ENCODE measurements around the gene GALNT1. TPM values are rescaled to one million over a fixed set of nuclear protein-coding genes. Genes with fewer than 3 reads are reported as not detected.

Gene GALNT1
- total RNA-seq, 2 donors from 2014 or later: 40.2 to 50.6 TPM

DNA sequence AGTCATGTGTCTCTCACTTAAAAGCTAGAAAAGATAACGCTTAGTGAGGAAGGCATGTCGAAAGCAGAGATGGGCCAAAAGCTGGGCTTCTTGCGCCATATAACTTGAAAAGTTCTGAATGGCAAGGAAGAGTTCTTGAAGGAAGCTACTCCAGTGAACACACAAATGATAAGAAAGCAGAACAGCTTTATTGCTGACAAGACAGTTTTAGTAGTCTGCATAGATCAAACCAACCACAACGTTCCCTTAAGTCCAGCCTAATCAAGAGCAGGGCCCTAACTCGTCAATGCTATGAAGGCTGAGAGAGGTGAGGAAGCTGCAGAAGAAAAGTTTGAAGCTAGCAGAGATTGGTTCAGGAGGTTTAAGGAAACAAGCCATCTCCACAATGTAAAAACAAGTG lies 55.7 kb downstream of the GALNT1 start:
- intact Hi-C loops (cut with DNase I): no loop called here
- TF ChIP-seq POLR2A (IDR thresholded peaks at IDR 0.05): no peak
- no peaks in the 10 kb centered on the region for H3K4me1 ChIP-seq (replicated peaks)
- no peak overlapping the region for H3K27ac ChIP-seq
- no peaks in the 10 kb centered on the region for H3K9me3 ChIP-seq
- H3K4me3 ChIP-seq: no peak overlapping the region
- 90% methylated on average over 5 of the region's 5 CpGs for WGBS
- no peaks in the 10 kb centered on the region for H3K27me3 ChIP-seq (replicated peaks; ENCODE audit: insufficient read depth)
- H3K36me3 ChIP-seq: no peaks in the 10 kb centered on the region
- DNase-seq (ENCODE audit: low spot score): no peak

- 97% methylated on average over 4 of the region's 4 CpGs for WGBS
- no peak overlapping the region for H3K27ac ChIP-seq
- TF ChIP-seq CTCF (IDR thresholded peaks at IDR 0.05) (no peak), POLR2A (IDR thresholded peaks at IDR 0.05) (no peak), POLR2AphosphoS5 (IDR thresholded peaks at IDR 0.05) (no peak)
- no peak for DNase-seq (ENCODE audit: low spot score)
- no peaks in the 10 kb centered on the region for H3K36me3 ChIP-seq
- H3K9me3 ChIP-seq: no peaks in the 10 kb centered on the region
- no peaks in the 10 kb centered on the region for H3K27me3 ChIP-seq (replicated peaks; ENCODE audit: insufficient read depth)
- no peak overlapping the region for H3K4me3 ChIP-seq
- intact Hi-C loops (cut with DNase I): no loop called here
- H3K4me1 ChIP-seq (replicated peaks): no peaks in the 10 kb centered on the region
Measured at GRCh38 chr18:35639296-35639695, 57.8 kb downstream of the GALNT1 start.

DNA sequence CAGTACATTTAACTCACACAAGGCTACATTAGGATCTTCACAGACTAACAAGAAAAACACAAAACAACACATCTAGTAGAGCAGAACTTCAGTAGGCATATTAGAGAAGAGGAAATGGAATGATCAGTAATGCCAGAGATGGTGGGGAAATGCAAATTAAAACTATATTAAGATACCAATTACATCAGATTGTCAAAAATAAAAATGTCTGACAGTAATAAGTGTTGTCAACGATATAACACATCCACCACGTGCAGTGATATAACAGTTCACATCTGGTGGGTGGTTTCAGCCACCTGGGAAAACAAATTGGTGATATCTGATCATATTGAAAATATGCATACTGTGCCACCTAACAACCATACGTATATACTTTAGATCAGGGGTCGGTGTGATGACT lies 59.9 kb downstream of the GALNT1 start:
- DNase-seq (ENCODE audit: low spot score): no peak
- Histone ChIP-seq H3K4me1 (replicated peaks) (no peaks in the 10 kb centered on the region), H3K36me3 (no peaks in the 10 kb centered on the region), H3K27me3 (replicated peaks; ENCODE audit: insufficient read depth) (no peaks in the 10 kb centered on the region), H3K27ac (no peak overlapping the region), H3K9me3 (no peaks in the 10 kb centered on the region), H3K4me3 (no peak overlapping the region)
- WGBS: 96% methylated on average over 4 of the region's 4 CpGs
- TF ChIP-seq POLR2A (IDR thresholded peaks at IDR 0.05) (no peak), POLR2AphosphoS5 (IDR thresholded peaks at IDR 0.05) (no peak)
- intact Hi-C loops (cut with DNase I): no loop called here

DNA sequence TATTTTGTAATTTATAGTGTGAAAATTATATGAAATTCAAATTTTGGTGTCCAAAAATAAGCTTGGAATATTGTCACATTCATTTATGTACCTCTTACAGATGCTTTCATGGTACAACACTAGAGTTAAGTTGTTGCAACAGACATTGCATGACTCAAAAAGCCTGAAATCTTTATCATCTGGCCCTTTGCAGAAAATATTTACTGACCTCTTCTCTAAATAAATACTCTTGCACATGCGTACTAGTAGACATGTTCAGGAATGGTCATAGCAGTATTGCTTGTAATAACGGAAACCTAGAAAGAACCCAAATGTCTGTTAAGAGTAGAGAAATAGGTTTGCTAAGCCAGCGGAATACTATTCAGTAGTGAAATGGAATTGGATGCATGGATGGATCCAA lies 60.4 kb downstream of the GALNT1 start:
- intact Hi-C loops (cut with DNase I): no loop called here
- no peaks in the 10 kb centered on the region for H3K27me3 ChIP-seq (replicated peaks; ENCODE audit: insufficient read depth)
- 95% methylated on average over 3 of the region's 3 CpGs for WGBS

GRCh38 chr18:35642802-35643201 lies 61.3 kb downstream of the GALNT1 start:
- Histone ChIP-seq H3K36me3 (no peaks in the 10 kb centered on the region), H3K4me3 (no peak overlapping the region), H3K27me3 (replicated peaks; ENCODE audit: insufficient read depth) (no peaks in the 10 kb centered on the region), H3K4me1 (replicated peaks) (no peaks in the 10 kb centered on the region), H3K9me3 (no peaks in the 10 kb centered on the region), H3K27ac (no peak overlapping the region)
- TF ChIP-seq CTCF (IDR thresholded peaks at IDR 0.05) (no peak), POLR2AphosphoS5 (IDR thresholded peaks at IDR 0.05) (no peak), POLR2A (IDR thresholded peaks at IDR 0.05) (no peak)
- 96% methylated on average over 4 of the region's 4 CpGs for WGBS
- intact Hi-C loops (cut with DNase I): no loop called here
- no peak for DNase-seq (ENCODE audit: low spot score)

More for the DNA sequence above, 60.4 kb downstream of the GALNT1 start:
- H3K9me3 ChIP-seq: no peaks in the 10 kb centered on the region
- H3K4me1 ChIP-seq (replicated peaks): no peaks in the 10 kb centered on the region
- no peaks in the 10 kb centered on the region for H3K36me3 ChIP-seq
- no peak overlapping the region for H3K27ac ChIP-seq
- DNase-seq (ENCODE audit: low spot score): no peak
- TF ChIP-seq CTCF (IDR thresholded peaks at IDR 0.05): no peak
- TF ChIP-seq POLR2A (IDR thresholded peaks at IDR 0.05): no peak
- TF ChIP-seq POLR2AphosphoS5 (IDR thresholded peaks at IDR 0.05): no peak
- no peak overlapping the region for H3K4me3 ChIP-seq

DNA sequence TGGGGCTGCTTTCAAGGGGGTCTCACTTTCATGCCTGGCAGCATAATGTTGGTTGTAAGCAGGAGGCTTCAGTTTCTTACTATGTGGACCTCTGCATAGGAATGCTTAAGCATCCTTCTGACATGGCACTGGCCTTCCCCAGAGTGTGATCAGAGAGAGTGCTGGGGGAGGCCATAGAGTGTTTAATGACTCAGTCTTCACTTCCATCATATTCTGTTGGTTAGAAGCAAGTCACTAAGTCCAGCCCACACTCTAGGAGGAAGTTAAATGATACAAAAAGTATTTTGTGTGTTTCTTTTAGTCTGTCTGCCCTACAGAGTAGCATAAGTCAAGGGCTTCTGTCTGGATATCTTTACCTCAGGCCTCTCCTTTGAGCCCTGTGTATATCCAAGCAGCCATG lies 64.9 kb downstream of the GALNT1 start:
- no peak overlapping the region for H3K27ac ChIP-seq
- H3K4me1 ChIP-seq (replicated peaks): no peaks in the 10 kb centered on the region
- intact Hi-C loops (cut with DNase I): no loop called here
- H3K27me3 ChIP-seq (replicated peaks; ENCODE audit: insufficient read depth): no peaks in the 10 kb centered on the region
- H3K4me3 ChIP-seq: no peak overlapping the region
- H3K36me3 ChIP-seq: no peaks in the 10 kb centered on the region
- TF ChIP-seq CTCF (IDR thresholded peaks at IDR 0.05): no peak
- TF ChIP-seq POLR2AphosphoS5 (IDR thresholded peaks at IDR 0.05): no peak
- no peak for TF ChIP-seq POLR2A (IDR thresholded peaks at IDR 0.05)
- DNase-seq (ENCODE audit: low spot score): no peak
- H3K9me3 ChIP-seq: no peaks in the 10 kb centered on the region

All from prostate gland (tissue), 2 donors.